Ramos (cell line): Measurements from ENCODE around the gene PADI1.

Experiments used
- in situ Hi-C: fragments of 300-500 bp; cut with MboI; formaldehyde crosslinking; loops from one replicate; pipeline ENCODE4 v1.14.3; 2022; ENCODE audit warnings: low sequenced_read_pairs; ENCODE audit not compliant: unreplicated experiment

Gene PADI1

DNA sequence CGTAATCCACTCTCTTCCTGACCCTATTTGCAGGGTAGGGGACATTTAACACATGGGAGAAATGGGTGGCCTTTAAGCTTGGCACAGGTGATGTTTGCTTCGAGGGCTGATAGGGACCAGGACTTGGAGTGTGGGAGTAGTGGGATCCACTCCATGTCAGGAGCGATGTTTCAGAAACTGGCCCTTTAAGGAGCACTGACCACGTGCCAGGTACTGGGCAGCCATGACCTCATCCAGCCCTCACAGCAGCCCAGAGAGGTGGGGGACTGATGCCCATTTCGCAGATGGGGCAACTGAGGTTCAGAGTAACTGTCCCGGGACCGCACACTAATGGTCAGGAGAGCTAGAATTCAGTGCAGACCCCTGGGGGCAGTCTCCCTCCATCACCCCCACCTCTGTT lies 55.3 kb downstream of the PADI1 start:
- in situ Hi-C loops: no loop called here

- in situ Hi-C loops: no loop called here
These were observed 55.8 kb downstream of the PADI1 start for GRCh38 chr1:17260738-17261137.

- in situ Hi-C loops: no loop called here
These were observed 59.0 kb downstream of the PADI1 start for GRCh38 chr1:17263936-17264335.

DNA sequence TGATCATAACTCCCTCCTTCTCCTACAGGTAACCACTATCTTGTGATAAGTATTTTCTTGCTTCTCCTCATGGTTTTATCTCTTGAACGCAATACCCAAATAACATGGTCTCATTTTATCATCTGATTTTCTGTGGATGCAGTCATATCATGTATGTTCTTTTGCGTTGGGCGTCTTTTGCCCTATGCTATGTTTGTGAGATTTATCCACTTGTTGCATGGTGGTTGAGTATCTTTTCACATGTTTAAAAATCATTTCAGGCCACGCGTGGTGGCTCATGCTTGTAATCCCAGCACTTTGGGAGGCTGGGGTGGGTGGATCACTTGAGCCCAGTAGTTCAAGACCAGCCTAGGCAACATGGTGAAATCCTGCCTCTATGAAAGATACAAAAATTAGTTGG lies 59.5 kb downstream of the PADI1 start:
- in situ Hi-C loops: no loop called here

DNA sequence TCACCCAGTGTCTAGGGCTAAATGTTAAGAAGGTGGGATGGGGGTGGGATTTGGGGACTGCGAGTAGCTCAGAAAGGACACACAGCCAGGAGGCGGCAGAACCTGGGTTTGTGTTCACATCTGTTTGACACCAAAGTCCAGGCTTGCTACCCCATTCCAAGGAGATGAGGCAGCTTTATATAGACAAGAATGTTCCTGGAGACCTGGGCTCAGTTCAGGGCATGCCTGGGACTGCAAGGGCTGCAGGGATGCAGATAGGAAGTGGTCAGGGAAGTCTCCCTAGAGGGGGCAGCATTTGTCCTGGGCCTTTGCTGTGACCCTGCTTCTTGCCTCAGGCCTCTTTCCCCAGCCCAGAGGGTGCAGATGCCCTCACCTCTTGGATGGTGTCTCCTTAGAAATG lies 60.2 kb downstream of the PADI1 start:
- in situ Hi-C loops: no loop called here

DNA sequence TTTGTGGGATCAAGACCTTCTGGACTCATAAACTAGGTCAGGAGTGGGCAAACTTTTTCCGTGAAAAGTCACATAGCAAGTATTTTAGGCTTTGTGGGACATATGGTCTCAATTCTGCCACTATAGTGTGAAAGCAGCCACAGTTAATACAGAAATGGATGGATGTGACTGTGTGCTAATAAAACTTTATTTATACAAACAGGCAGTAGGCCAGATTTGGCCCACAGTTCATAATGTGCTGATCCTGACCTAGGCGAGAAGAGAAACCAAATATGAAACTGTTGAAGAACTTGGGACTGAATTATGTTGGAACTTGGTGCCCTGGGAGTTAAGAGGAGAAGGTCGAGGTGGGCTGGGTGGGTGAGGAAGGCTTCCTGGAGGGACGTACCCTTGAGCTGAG lies 61.0 kb downstream of the PADI1 start:
- in situ Hi-C loops: no loop called here

DNA sequence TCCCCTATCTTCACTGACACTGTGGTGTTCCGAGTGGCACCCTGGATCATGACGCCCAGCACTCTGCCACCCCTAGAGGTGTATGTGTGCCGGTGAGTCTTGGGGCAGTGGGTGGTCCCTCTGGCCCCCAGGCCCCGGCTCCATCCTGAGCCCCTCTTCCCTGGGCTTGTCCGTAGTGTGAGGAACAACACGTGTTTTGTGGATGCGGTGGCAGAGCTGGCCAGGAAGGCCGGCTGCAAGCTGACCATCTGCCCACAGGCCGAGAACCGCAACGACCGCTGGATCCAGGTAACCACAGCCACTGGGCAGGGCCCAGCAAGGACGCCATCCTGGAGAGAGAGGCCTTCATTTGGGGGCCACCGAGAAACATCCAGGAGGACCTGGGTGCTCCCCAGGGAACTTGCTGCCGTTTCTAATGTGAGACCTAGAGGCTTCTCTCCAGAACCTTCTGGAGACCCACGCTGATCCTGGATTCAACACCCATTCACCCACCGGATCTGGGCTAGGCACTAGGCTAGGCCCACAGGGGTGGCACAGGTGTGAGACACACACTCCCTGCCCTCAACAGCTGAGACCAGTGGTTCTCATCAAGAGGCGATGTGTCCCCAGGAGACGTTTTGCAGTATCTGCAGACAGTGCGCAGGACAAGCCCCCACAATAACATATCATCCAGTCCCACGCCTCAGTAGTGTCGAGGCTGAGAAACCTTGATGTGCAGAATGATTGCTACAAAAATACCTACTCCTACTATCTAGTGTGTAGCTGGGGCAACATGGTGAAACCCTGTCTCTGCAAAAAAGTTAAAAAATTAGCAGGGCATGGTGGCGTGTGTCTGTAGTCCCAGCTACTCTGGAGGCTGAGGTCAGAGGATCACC lies 66.2 kb downstream of the PADI1 start:
- in situ Hi-C loops: no loop called here

DNA sequence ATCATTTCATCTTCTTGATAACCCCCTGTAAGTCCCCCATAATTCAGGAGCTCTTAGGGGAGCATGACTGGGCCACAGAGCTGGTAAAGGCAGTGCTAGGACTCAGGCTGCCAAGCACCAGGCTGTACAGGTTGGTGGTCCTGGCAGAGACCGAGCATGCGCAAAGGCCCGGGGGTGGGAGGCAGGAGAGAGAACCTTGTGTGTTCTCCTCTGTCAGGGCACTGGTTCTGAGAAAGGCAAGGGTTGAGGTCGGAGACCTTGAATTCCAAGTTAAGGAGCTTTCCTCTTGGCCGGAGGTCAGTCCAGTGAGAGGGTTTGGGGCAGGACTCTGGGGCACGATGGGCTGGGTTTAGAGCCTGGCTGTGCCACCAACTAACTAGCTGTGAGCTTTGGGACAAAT lies 67.1 kb downstream of the PADI1 start:
- in situ Hi-C loops: no loop called here

- in situ Hi-C loops: no loop called here
These were observed 67.7 kb downstream of the PADI1 start for GRCh38 chr1:17272646-17273045.

DNA sequence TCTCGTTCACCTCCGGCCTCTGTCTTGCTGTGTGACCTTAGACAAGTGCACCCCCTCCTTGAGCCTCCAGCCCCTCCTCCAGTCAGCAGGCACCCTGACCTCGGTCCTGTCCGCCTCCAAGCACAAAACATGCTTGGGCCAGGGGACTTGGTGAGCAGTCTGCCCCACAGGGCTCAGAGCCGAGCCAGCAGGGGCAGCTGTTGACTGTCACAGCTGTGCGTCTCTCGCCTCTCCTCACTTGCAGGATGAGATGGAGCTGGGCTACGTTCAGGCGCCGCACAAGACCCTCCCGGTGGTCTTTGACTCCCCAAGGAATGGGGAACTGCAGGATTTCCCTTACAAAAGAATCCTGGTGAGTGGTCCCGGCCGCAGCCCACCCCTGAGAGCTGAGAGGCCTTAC lies 68.2 kb downstream of the PADI1 start:
- in situ Hi-C loops: no loop called here

- in situ Hi-C loops: no loop called here
These were observed 69.5 kb downstream of the PADI1 start for GRCh38 chr1:17274186-17275170.

DNA sequence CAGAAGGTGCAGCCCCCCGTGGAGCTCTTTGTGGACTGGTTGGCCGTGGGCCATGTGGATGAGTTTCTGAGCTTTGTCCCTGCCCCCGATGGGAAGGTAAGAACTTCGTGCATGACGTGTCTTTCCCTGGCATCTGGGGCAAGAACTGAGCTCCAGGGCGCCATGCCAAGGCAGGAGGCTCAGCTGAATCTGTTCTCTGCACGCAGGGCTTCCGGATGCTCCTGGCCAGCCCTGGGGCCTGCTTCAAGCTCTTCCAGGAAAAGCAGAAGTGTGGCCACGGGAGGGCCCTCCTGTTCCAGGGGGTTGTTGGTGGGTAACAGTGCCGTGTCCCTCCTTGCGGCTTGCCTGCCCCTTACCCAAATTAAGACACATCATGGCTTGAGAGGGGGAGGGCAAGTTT lies 71.6 kb downstream of the PADI1 start:
- in situ Hi-C loops: no loop called here

GRCh38 chr1:17277511-17278159 lies 72.7 kb downstream of the PADI1 start:
- in situ Hi-C loops: no loop called here

- in situ Hi-C loops: no loop called here
These were observed 74.3 kb downstream of the PADI1 start for GRCh38 chr1:17278996-17279830.

- in situ Hi-C loops: no loop called here
These were observed 75.5 kb downstream of the PADI1 start for GRCh38 chr1:17280436-17280835.

DNA sequence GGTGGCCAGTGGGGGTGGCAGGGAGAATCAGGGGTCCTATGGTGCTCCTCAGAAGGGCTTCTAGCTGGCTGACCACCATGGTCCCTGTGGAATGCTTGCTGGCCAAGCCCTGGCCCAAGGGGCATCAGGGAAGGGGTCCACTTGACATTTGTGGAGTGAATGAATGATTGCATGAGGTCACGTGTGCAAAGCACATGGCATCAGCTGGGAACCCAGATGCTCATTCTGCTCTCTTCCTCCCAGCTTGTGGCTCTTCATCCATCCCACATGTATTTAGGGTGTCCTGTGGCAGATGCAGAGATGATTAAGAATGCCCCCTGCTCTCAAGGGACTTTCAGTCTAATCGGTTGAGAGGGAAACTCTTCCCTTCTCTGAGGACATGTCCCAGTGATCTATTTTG lies 76.0 kb downstream of the PADI1 start:
- in situ Hi-C loops: no loop called here

- in situ Hi-C loops: no loop called here
These were observed 76.8 kb downstream of the PADI1 start for GRCh38 chr1:17281775-17282181.

DNA sequence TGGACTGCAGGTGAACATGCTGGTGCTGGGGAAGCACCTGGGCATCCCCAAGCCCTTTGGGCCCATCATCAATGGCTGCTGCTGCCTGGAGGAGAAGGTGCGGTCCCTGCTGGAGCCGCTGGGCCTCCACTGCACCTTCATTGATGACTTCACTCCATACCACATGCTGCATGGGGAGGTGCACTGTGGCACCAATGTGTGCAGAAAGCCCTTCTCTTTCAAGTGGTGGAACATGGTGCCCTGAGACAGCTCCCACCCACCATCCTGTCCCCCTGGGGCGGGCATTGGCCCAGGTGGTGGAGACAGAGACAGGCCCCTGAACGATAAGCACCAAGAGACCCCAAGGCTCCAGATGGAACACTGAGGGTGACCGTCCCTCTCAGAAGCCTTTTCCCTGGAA lies 77.9 kb downstream of the PADI1 start:
- in situ Hi-C loops: no loop called here

- in situ Hi-C loops: no loop called here
These were observed 81.7 kb downstream of the PADI1 start for GRCh38 chr1:17286646-17287045.
